ENCODE results near the gene GLP1R. TPM values are rescaled to one million over a fixed set of nuclear protein-coding genes. Genes with fewer than 3 reads are reported as not detected.
A peak's percentile ranks its signal among the peaks of the same experiment; 100 is the strongest.

GLP1R gene
- total and polyA plus RNA-seq, 2 donors (not counting 1 experiment from before 2014, with no cell fraction given) = not detected

- H3K27me3 ChIP-seq (ENCODE audit: control insufficient read depth, insufficient read depth, low read length) = no peaks in the 10 kb centered on the region
- no peak overlapping the region for H3K4me3 ChIP-seq (replicated peaks in 1 of 4; ENCODE audit: control extremely low read depth in 1 of 4, insufficient read depth in 1 of 4, low read depth in 3 of 4, low read length in 4 of 4)
- no peak overlapping the region for H3K4me2 ChIP-seq (ENCODE audit: extremely low read depth, insufficient read depth, low read length)
- H3K9ac ChIP-seq (ENCODE audit: insufficient read depth, low read length) = no peak overlapping the region
- TF ChIP-seq CTCF (conservative IDR thresholded peaks at IDR 0.05 in 1 of 2, IDR thresholded peaks at IDR 0.05 in 1 of 2; ENCODE audit: low read depth in 1 of 2, low read length in 2 of 2) (no peak), EZH2 (IDR thresholded peaks at IDR 0.05; ENCODE audit: low read length, missing control alignments) (no peak)
- H3K9me3 ChIP-seq (ENCODE audit: control insufficient read depth, insufficient read depth, low read depth, low read length) = no peaks in the 10 kb centered on the region
- H4K20me1 ChIP-seq (ENCODE audit: control insufficient read depth, extremely low read depth, insufficient read depth, low read length) = no peaks in the 10 kb centered on the region
- peaks cover 4% of the 10 kb centered on the region for H3K4me1 ChIP-seq (ENCODE audit: control insufficient read depth, extremely low read depth, insufficient read depth, low read length)
- H3K36me3 ChIP-seq (ENCODE audit: control insufficient read depth, insufficient read depth, low read length) = no peaks in the 10 kb centered on the region
- H3K27ac ChIP-seq (ENCODE audit: insufficient read depth, low read length) = no peak overlapping the region
- no peak for DNase-seq (ENCODE audit: low read depth in 2 of 2)
- no peaks in the 10 kb centered on the region for H3K79me2 ChIP-seq (ENCODE audit: control insufficient read depth, insufficient read depth, low read length)
- H2AFZ ChIP-seq (ENCODE audit: low read length) = no peak overlapping the region
Observed at GRCh38 chr6:39100358-39100757, 51.8 kb downstream of the GLP1R start.

- H3K4me1 ChIP-seq (ENCODE audit: control insufficient read depth, extremely low read depth, insufficient read depth, low read length) = peaks cover 4% of the 10 kb centered on the region
- no peaks in the 10 kb centered on the region for H3K79me2 ChIP-seq (ENCODE audit: control insufficient read depth, insufficient read depth, low read length)
- no peaks in the 10 kb centered on the region for H4K20me1 ChIP-seq (ENCODE audit: control insufficient read depth, extremely low read depth, insufficient read depth, low read length)
- H3K36me3 ChIP-seq (ENCODE audit: control insufficient read depth, insufficient read depth, low read length) = no peaks in the 10 kb centered on the region
- no peaks in the 10 kb centered on the region for H3K9me3 ChIP-seq (ENCODE audit: control insufficient read depth, insufficient read depth, low read depth, low read length)
- H3K4me3 ChIP-seq (replicated peaks in 1 of 4; ENCODE audit: control extremely low read depth in 1 of 4, insufficient read depth in 1 of 4, low read depth in 3 of 4, low read length in 4 of 4) = peak overlapping the region in 1 of 4 experiments; percentile 8
- no peaks in the 10 kb centered on the region for H3K27me3 ChIP-seq (ENCODE audit: control insufficient read depth, insufficient read depth, low read length)
- H3K27ac ChIP-seq (ENCODE audit: insufficient read depth, low read length) = no peak overlapping the region
- no peak overlapping the region for H2AFZ ChIP-seq (ENCODE audit: low read length)
- TF ChIP-seq CTCF (conservative IDR thresholded peaks at IDR 0.05 in 1 of 2, IDR thresholded peaks at IDR 0.05 in 1 of 2; ENCODE audit: low read depth in 1 of 2, low read length in 2 of 2) (peak; percentile 63 to 72), EZH2 (IDR thresholded peaks at IDR 0.05; ENCODE audit: low read length, missing control alignments) (no peak)
- H3K4me2 ChIP-seq (ENCODE audit: extremely low read depth, insufficient read depth, low read length) = peak overlapping the region; percentile 9
- no peak overlapping the region for H3K9ac ChIP-seq (ENCODE audit: insufficient read depth, low read length)
- peak; percentile 74 to 98 for DNase-seq (ENCODE audit: low read depth in 2 of 2)
Observed at GRCh38 chr6:39102071-39102820, 53.7 kb downstream of the GLP1R start.

GRCh38 chr6:39102821-39103136, 54.2 kb downstream of the GLP1R start:
- Histone ChIP-seq H3K36me3 (ENCODE audit: control insufficient read depth, insufficient read depth, low read length) (no peaks in the 10 kb centered on the region), H3K79me2 (ENCODE audit: control insufficient read depth, insufficient read depth, low read length) (no peaks in the 10 kb centered on the region), H3K9ac (ENCODE audit: insufficient read depth, low read length) (no peak overlapping the region), H3K27ac (ENCODE audit: insufficient read depth, low read length) (no peak overlapping the region), H4K20me1 (ENCODE audit: control insufficient read depth, extremely low read depth, insufficient read depth, low read length) (no peaks in the 10 kb centered on the region), H2AFZ (ENCODE audit: low read length) (no peak overlapping the region), H3K9me3 (ENCODE audit: control insufficient read depth, insufficient read depth, low read depth, low read length) (no peaks in the 10 kb centered on the region), H3K4me1 (ENCODE audit: control insufficient read depth, extremely low read depth, insufficient read depth, low read length) (peaks cover 4% of the 10 kb centered on the region), H3K27me3 (ENCODE audit: control insufficient read depth, insufficient read depth, low read length) (no peaks in the 10 kb centered on the region), H3K4me3 (replicated peaks in 1 of 4; ENCODE audit: control extremely low read depth in 1 of 4, insufficient read depth in 1 of 4, low read depth in 3 of 4, low read length in 4 of 4) (no peak overlapping the region), H3K4me2 (ENCODE audit: extremely low read depth, insufficient read depth, low read length) (no peak overlapping the region)
- no peak for TF ChIP-seq EZH2 (IDR thresholded peaks at IDR 0.05; ENCODE audit: low read length, missing control alignments)
- DNase-seq (ENCODE audit: low read depth in 2 of 2) = no peak

Data from fibroblast of lung (primary cell).